OCI-LY7 (cell line): ENCODE results near the gene FGGY. TPM values are rescaled to one million over a fixed set of nuclear protein-coding genes. Genes with fewer than 3 reads are reported as not detected.

ENCODE experiments used
- BruUV-seq: library from RNA; stranded (reverse); fragments of 400-500 nt; replicated peaks from 2 replicates; lab custom pipeline; 2021; lab: Mats Ljungman, UMichigan
- CTCF ChIA-PET: fragments of 300-600 bp; sonication (Branson Sonifier 250); formaldehyde crosslinking; loops from one replicate; lab custom pipeline; 2022; ENCODE audit warnings: antibody characterized with exemption; ENCODE audit not compliant: unreplicated experiment; lab: Charles Lee
- POLR2A ChIA-PET: fragments of 300-600 bp; sonication (Branson Sonifier 250); formaldehyde crosslinking; loops from one replicate; lab custom pipeline; 2022; ENCODE audit warnings: antibody characterized with exemption; lab: Charles Lee
- DNase-seq: peaks from one replicate; pipeline ENCODE4 v3.0.0-alpha.2; 2015; ENCODE audit warnings: low spot score
- H2AFZ ChIP-seq: fragments of 200-600 bp; sonication (generic), shearing (Covaris generic); 2 replicates; pipeline ENCODE4 v1.6.1; 2014; ENCODE audit warnings: mild to moderate bottlenecking, antibody characterized with exemption, low read length, moderate library complexity
- H3K27ac ChIP-seq: fragments of 200-600 bp; sonication (generic); 2 replicates; pipeline ENCODE4 v1.5.1; 2014; ENCODE audit warnings: mixed run types, low read depth, mild to moderate bottlenecking, moderate library complexity, low read length, inconsistent platforms; ENCODE audit not compliant: poor library complexity, severe bottlenecking
- H3K36me3 ChIP-seq: fragments of 200-600 bp; sonication (generic); 2 replicates; pipeline ENCODE4 v1.6.1; 2014; ENCODE audit warnings: mild to moderate bottlenecking, antibody characterized with exemption, low read length, moderate library complexity, mixed read lengths; ENCODE audit not compliant: insufficient read depth
- H3K4me1 ChIP-seq: fragments of 200-600 bp; sonication (generic); 2 replicates; pipeline ENCODE4 v1.5.1; 2014; ENCODE audit warnings: mild to moderate bottlenecking, low read length; ENCODE audit not compliant: insufficient read depth, poor library complexity, severe bottlenecking
- H3K4me2 ChIP-seq: fragments of 200-600 bp; sonication (generic); 2 replicates; pipeline ENCODE4 v1.6.1; 2014; ENCODE audit warnings: mild to moderate bottlenecking, low read length
- H3K4me3 ChIP-seq: fragments of 200-600 bp; sonication (generic); 2 replicates; pipeline ENCODE4 v1.5.1; 2014; ENCODE audit warnings: mild to moderate bottlenecking, low read depth, low read length; ENCODE audit not compliant: poor library complexity, severe bottlenecking
- H3K79me2 ChIP-seq: fragments of 200-600 bp; sonication (generic); 2 replicates; pipeline ENCODE4 v1.6.1; 2016; ENCODE audit warnings: low read depth, mild to moderate bottlenecking, low read length, moderate library complexity, mixed read lengths; ENCODE audit not compliant: insufficient read depth
- H3K9me2 ChIP-seq: fragments of 200-600 bp; sonication (generic); 2 replicates; pipeline ENCODE4 v1.6.1; 2016; ENCODE audit warnings: mild to moderate bottlenecking, low read length, mixed read lengths; ENCODE audit not compliant: insufficient read depth
- H3K9me3 ChIP-seq: fragments of 200-600 bp; sonication (generic); 2 replicates; pipeline ENCODE4 v1.6.1; 2014; ENCODE audit warnings: mild to moderate bottlenecking, mixed run types, low read length, mixed read lengths
- H4K20me1 ChIP-seq: fragments of 200-600 bp; sonication (generic); 2 replicates; pipeline ENCODE4 v1.6.1; 2014; ENCODE audit warnings: mild to moderate bottlenecking, antibody characterized with exemption, low read length, moderate library complexity, mixed read lengths; ENCODE audit not compliant: insufficient read depth
- EZH2phosphoT487 ChIP-seq: fragments of 200-600 bp; sonication (generic); IDR thresholded peaks from 2 replicates; pipeline ENCODE4 v1.6.1; 2018; ENCODE audit warnings: low read depth, borderline replicate concordance, mild to moderate bottlenecking, mixed run types, antibody characterized with exemption, low read length, moderate library complexity, mixed read lengths
- intact Hi-C: fragments of 100-400 bp; cut with micrococcal nuclease; formaldehyde crosslinking; loops from one replicate; pipeline ENCODE4 v1.10.0; 2022; ENCODE audit not compliant: unreplicated experiment
- total RNA-seq, 2 experiments: library from RNA; depleted of rRNA in 1 of 2; stranded (reverse); fragments of >200 nt in 1 of 2; shearing (Covaris generic) in 1 of 2; gene quantifications; 2 replicates each; pipeline ENCODE4 v1.2.3, GENCODE V29; 2014 to 2022
- TF ChIP-seq, protein P1 (sequence below): fragments of 200-600 bp; sonication (generic); conservative IDR thresholded peaks from 2 replicates; pipeline ENCODE4 v1.5.1; 2014; ENCODE audit warnings: mild to moderate bottlenecking, antibody characterized with exemption, low read length, moderate library complexity, mixed read lengths

Gene FGGY
- total RNA-seq, 2 experiments from 2014 or later: 0.63 to 4.5 TPM

DNA sequence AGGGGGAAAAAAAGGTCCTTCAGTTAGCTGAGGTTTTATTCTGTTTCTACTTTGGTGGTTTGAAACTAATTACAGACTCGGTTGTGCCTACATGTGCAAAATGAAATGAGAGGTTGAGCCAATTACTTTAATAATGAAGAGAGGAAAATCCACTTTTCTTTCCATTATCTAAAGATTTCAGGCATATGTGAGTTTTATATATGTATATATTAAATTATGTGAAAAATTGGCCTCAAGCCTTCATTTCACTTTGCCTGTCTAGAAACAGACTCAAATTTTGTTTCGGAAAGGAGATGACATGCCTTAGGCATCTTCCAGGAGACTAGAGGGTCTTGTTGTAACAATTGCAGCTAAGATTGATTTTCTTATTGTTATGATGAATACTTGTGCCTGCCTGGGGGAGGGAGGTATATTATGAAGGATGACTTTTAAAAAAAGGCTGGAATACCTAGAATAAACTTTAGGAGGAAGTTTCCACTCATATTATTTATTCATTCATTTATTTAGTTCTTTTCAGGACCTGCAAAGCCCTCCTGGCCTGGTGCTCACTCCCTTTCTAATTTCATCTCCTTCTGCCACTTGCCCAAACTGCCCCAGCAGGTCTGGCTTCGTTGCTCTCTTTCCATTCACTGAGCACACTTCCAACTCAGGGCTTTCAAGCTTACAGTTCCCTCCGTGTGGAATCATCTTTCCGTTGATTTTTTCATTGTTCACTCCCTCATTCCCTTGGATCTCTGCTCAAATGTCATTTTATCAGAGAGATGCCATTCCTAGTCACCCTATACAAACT is 423.6 kb downstream of the FGGY start:
- H3K27ac ChIP-seq: no peak overlapping the region
- no peak for DNase-seq
- ChIA-PET CTCF (interaction anchor here (0.6 kb wide), 1 partner anchor 1380 kb away, joined by 4 read pairs; no protein-coding TSS in a partner anchor), POLR2A (no interaction called here)
- H3K4me3 ChIP-seq: no peak overlapping the region
- H2AFZ ChIP-seq: no peak overlapping the region
- H3K9me2 ChIP-seq: 0 out of 2 replicates have a peak, but pooled peaks cover 3% of the 10 kb centered on the region
- TF ChIP-seq EZH2phosphoT487: no peak
- TF ChIP-seq, protein P1, sequence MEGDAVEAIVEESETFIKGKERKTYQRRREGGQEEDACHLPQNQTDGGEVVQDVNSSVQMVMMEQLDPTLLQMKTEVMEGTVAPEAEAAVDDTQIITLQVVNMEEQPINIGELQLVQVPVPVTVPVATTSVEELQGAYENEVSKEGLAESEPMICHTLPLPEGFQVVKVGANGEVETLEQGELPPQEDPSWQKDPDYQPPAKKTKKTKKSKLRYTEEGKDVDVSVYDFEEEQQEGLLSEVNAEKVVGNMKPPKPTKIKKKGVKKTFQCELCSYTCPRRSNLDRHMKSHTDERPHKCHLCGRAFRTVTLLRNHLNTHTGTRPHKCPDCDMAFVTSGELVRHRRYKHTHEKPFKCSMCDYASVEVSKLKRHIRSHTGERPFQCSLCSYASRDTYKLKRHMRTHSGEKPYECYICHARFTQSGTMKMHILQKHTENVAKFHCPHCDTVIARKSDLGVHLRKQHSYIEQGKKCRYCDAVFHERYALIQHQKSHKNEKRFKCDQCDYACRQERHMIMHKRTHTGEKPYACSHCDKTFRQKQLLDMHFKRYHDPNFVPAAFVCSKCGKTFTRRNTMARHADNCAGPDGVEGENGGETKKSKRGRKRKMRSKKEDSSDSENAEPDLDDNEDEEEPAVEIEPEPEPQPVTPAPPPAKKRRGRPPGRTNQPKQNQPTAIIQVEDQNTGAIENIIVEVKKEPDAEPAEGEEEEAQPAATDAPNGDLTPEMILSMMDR: no peak
- no TSS peak for BruUV-seq
- no peaks in the 10 kb centered on the region for H3K79me2 ChIP-seq
- no peaks in the 10 kb centered on the region for H3K36me3 ChIP-seq
- H3K4me2 ChIP-seq: no peak overlapping the region
- intact Hi-C loops: no loop called here
- H4K20me1 ChIP-seq: no peaks in the 10 kb centered on the region
- H3K4me1 ChIP-seq: no peaks in the 10 kb centered on the region
- H3K9me3 ChIP-seq: no peaks in the 10 kb centered on the region

DNA sequence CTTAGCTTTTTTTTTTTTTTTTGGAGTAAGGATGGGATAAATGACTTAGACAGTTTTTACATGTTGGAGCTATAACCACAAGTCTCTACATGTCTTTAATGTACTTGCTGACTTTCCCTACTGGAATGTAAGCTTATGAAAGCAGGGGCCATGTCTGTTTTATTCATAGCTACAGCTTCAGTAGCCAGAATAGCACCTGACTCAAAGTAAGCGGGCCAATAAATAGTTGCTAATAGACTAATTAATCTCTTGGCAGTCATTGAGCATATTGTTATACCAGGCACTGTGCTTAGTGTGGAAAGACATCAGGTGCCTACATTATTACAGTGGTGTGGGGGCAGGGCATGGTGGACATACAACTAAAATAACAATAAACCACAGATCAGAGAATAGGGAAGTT is 433.4 kb downstream of the FGGY start:
- H3K4me1 ChIP-seq: no peaks in the 10 kb centered on the region
- no peak overlapping the region for H3K27ac ChIP-seq
- no peaks in the 10 kb centered on the region for H3K36me3 ChIP-seq
- no peak for DNase-seq
- no peaks in the 10 kb centered on the region for H4K20me1 ChIP-seq
- BruUV-seq: no TSS peak
- no peaks in the 10 kb centered on the region for H3K79me2 ChIP-seq
- no peak overlapping the region for H2AFZ ChIP-seq
- no peak overlapping the region for H3K4me3 ChIP-seq
- ChIA-PET POLR2A (interaction anchor here (0.7 kb wide), 1 partner anchor 1156 kb away, joined by 4 read pairs; no protein-coding TSS in a partner anchor), CTCF (no interaction called here)
- H3K4me2 ChIP-seq: no peak overlapping the region
- TF ChIP-seq EZH2phosphoT487: no peak
- TF ChIP-seq, protein P1: no peak
- H3K9me3 ChIP-seq: no peaks in the 10 kb centered on the region
- no peaks in the 10 kb centered on the region for H3K9me2 ChIP-seq
- intact Hi-C loops: no loop called here
